GM18861 (cell line): ENCODE data around the gene DNASE2.

Experiments used
- ATAC-seq: cut with Tn5 transposase; IDR thresholded peaks from one replicate; pipeline ENCODE4 v1.9.1; 2021; ENCODE audit not compliant: unreplicated experiment

Gene DNASE2

GRCh38 chr19:12886969-12887747 lies 5.9 kb upstream of the DNASE2 start, which contains the start of gene KLF1:
Gene KLF1, minus strand, starts transcription at chr19:12887201. Its CDS starts 61 bp downstream, at chr19:12887140.
- ATAC-seq: no peak

- ATAC-seq: no peak
These were observed 5.4 kb upstream of the DNASE2 start for GRCh38 chr19:12886651-12886968.

- ATAC-seq: no peak
These were observed 4.8 kb upstream of the DNASE2 start for GRCh38 chr19:12885749-12886650.

- no peak for ATAC-seq
These were observed 3.9 kb upstream of the DNASE2 start for GRCh38 chr19:12884926-12885748.

DNA sequence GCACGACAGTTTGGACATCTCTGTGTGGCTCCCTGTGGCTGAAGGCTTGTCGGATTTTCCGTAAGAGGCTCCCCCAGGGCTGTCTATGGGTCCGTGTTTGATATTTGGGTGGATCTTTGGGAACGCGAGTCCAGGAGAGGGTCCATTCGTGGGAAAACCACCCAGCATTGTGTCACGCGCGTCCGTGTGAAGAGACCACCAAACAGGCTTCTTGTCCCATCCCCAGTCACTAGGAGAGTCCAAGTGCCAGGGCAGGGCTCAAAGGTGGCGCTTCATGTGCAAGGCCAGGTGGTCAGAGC lies 3.3 kb upstream of the DNASE2 start:
- ATAC-seq: no peak

DNA sequence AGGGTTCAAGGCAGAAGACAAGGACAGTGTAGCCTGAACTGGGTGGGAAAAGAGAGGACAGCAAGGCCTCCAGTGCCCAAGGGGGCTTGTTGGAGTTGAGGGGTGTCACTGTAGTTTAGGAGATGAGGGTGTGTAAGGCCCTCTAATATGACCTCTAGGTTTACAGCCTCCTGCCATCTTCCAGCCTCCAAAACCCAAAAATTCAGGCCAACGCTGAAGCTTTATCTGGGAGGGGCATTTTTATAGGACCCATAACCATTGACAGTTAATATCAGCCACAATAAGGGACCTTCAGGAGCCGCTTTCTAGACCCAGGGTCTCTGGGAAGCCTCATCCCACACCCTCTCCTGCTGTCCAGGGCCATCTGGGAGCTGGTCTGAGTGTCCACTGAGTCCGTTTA lies 3.0 kb upstream of the DNASE2 start:
- ATAC-seq: no peak

GRCh38 chr19:12882589-12882988 lies 1.3 kb upstream of the DNASE2 start:
- ATAC-seq: no peak

GRCh38 chr19:12880551-12881171 lies 588 bp downstream of the DNASE2 start:
- ATAC-seq: peak; percentile 13

DNA sequence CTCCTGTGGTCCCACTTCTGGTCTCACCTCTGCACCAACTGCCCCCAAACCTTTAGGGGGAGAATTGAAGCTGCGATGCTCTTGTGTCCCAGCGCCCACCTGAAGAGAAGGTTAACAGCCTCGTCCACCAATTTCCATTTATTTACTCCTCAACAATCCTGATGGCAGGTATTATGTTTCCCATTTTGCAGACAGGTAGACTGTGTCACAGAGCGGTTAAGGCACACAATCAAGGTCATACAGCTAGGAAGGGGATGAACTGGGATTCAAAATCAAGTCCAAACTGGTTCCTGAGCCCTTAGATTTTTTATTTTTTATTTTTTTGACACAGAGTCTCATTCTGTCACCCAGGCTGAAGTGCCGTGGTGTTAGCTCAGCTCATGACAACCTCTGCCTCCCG lies 6.2 kb downstream of the DNASE2 start:
- no peak for ATAC-seq

- no peak for ATAC-seq
These were observed 7.1 kb downstream of the DNASE2 start for GRCh38 chr19:12873891-12874745.

DNA sequence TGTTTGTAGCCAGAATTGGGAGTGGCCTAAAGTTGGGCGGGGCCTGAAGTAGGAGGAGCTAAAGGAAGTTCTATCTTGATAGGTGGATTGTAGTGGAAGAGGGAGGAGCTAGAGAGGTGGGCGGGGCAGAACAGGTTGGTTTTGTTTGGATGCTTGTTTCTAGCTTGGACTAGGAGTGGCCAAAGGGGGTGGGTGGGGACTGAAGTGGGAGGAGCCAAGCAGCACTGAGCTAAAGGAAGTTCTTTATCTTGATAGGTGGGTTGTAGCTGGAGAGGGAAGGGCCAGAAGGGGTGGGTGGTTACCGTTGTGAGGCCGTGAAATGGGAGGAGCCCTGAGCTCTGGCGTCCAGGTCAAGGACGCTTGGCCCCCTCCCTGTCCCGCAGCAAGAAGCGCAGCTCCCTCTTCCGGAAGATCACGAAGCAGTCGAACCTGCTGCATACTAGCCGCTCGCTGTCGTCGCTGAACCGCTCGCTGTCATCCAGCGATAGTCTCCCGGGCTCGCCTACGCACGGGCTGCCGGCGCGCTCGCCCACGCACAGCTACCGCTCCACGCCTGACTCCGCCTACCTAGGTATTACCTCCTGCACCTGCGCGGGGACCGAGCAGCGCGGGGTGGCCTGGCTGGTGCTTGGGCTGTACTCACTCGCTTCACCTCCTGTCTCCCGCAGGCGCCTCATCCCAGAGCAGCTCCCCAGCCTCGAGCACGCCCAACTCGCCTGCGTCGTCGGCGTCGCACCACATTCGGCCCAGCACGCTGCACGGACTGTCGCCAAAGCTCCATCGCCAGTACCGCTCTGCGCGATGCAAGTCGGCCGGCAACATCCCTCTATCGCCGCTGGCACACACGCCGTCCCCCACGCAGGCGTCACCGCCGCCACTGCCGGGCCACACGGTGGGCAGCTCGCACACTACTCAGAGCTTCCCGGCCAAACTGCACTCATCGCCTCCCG lies 8.0 kb downstream of the DNASE2 start:
- ATAC-seq: no peak

DNA sequence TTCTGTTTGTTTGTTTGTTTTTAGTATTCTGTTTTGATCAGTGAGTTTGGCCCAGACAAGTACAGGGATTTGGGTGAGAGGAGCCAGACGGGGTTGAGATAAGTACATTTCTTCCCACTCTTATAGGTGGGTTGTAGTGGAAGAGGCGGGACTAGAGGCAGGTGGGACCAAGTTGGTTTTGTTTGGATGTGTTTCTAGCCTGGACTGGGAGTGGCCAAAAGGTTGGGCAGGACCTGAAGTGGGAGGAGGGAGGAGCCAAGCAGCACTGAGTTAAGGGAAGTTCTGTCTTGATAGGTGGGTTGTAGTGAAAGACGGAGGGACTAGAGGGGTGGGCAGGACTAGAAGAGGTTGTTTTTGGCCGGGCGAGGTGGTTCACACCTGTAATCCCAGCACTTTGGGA lies 9.0 kb downstream of the DNASE2 start:
- ATAC-seq: no peak

GRCh38 chr19:12871681-12872080 lies 9.6 kb downstream of the DNASE2 start:
- ATAC-seq: no peak

- ATAC-seq: no peak
These were observed 12.6 kb downstream of the DNASE2 start for GRCh38 chr19:12868540-12869112.

GRCh38 chr19:12867120-12868099 lies 13.8 kb downstream of the DNASE2 start:
- no peak for ATAC-seq

- no peak for ATAC-seq
These were observed 14.7 kb downstream of the DNASE2 start for GRCh38 chr19:12866416-12867119.
